OCI-M2 (cell line): ENCODE data around the gene ZFX.
"Not testable (repeated sequence)": the region's sequence is repeated elsewhere in the genome, so short reads cannot be mapped to it uniquely, and the experiment has no call there.

Experiments used
- DNase-seq: peaks from one replicate; lab custom pipeline; 2025; ENCODE audit not compliant: unreplicated experiment; lab: John Stamatoyannopoulos, UW

Gene ZFX

DNA sequence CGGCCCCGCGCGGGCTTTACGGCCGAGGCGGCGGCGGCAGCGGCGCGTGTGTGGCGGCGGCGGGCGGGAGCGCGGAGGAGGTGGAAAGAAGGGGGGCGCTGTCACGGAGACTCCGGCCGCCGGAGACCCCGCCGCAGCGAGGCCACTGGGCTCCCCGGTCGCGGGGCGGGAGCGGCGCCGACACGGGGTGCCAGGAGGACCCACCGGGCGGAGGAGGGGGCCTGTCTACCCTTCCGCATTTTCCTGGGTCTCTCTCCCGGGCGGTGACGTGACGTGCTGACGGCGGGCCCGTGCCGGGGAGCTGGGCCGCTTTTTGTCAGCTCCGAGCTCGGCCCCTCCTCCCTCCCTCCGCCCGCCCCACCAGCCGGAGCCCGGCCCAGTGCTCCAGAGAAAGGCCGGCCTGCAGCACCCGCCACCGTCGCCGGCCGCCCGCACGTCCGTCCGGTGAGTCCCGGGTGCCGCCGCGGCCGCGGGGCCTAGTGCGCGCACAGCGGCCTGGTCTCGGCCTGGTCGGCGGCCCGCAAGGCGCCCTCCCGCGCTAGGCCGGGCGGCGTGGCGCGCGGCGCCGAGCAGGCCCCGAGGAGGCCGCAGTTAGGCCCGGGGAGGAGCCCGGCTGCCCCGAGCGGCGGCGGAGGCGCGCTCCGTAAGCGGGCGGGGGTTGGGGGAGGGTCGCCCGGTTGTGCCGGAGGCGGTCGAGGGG, at the start of gene ZFX:
Gene ZFX (plus strand): TSS at position 379 of the 700 bp plus-strand sequence. CDS start 23,014 bp downstream, outside the sequence.
- no peak for DNase-seq

DNA sequence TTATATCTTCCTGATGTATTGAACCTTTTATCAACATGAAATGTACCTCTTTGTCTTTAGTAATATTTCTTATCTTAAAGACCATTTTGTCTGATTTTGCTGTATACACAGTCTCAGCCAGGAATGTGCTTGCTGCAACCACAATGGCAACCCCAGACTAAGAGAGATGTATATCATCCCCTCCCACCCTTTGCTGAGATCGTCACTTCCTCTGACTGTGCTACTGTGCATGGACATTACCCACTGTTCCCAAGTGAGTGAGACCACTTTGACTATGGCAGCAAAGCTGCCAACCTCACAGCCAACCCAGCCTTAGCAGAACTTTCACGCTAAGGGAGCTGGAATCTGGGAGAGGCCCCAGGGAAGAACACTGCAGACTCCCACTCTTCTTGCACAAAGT, 48.8 kb upstream of the ZFX start:
- DNase-seq = no peak

DNA sequence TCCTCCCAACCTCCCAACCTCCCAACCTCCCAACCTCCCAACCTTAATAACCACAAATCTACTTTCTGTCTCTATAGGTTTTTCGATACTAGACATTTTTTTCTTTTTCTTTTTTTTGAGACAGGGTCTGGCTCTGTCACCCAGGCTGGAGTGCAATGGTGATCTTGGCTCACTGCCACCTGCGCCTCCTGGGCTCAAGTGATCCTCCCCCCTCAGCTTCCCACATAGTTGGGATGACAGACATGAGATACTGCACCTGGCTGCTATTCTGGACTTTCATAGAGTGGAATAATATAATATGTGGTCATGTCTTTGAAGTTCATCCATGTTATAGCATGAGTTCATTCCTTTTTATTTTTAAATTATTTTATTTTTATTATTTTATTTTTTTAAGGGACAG, 39.5 kb upstream of the ZFX start:
- no peak for DNase-seq

DNA sequence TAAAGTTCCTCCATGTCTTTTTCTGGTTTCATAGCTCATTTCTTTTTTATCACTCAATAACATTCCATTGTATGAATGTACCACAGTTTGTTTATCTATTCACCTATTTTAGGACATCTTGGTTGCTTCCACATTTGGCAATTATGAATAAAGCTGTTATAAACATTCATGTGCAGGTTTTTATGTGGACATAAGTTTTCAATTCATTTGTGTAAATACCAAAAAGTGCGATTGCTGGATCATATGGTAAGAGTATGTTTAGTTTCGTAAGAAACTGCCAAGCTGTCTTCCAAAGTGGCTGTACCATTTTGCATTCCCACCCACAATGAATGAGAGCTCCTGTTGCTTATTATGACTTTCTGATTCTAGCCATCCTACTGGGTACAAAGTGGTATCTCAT, 36.3 kb upstream of the ZFX start:
- no peak for DNase-seq

DNA sequence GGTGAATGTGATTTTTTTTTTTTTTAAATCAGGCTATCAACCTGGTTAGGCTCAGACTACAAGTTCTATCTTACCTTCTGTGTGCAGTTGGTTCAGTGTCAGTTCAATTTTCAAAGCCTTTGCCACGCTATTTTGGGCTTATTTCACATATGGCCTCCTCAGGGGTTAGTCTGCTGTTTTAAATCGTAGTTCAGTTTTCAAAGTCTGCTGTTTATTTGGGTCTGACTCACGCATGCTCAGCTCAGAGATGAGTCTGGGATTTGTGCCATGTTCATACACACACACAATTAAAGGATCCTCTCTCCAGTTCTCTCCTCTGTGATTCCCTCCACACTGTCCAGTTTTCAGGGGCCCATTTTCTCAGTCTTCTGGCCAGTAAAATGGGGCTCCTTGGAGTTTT, 32.3 kb upstream of the ZFX start:
- no peak for DNase-seq

DNA sequence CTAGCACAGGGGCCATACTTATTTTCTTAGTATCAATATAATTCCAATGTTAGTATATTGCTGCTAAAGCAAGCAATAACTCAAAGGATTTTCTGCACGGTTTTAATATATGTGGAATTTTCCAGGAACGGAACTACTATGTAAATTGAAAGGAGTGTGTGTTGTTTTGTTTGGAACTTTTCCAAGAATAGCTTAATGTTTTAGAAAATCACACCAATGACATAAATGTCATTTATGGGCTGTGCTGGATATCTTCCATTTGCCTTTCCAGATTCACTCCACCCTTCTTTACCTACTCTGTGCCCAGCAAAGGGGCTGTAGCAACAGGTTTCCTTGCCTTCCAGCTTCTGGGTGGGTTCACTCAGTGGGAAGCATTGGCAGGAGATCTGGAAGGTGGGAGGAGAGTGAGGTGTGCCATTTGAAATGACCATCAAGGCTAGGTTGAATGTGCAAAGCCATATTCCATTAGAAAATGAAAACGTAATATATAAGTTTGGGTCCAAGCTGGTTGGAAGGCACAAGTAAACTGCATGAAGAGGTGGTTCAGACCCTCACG, 25.2 kb upstream of the ZFX start:
- DNase-seq = no peak

DNA sequence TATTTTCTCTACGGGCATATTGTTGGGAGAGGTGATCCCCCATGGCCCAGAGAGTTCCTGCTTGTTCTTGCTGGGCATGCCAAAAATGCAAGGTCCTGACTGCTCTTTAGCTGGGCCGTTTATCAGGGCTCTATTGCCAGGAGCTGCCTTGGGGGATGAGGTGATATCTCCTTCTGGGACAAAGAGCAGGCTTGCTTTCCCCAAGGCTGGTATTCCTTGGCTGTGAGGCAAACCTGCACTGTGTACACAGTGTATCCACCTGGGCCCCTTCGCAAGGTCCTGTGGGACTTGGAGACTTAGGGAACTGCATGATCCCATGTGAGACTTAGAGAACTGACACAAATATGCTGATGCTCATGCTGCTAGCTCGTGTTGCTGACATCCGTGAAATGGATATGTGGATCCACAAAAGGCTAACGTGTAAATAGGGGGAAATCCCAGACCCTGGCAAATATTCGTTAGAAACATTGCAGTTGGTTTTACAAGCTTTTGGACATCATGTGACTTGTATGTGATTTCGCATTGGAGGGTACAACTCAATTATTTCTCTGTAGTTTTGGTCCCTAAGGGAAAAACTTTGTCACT, 24.4 kb upstream of the ZFX start:
- DNase-seq = no peak

DNA sequence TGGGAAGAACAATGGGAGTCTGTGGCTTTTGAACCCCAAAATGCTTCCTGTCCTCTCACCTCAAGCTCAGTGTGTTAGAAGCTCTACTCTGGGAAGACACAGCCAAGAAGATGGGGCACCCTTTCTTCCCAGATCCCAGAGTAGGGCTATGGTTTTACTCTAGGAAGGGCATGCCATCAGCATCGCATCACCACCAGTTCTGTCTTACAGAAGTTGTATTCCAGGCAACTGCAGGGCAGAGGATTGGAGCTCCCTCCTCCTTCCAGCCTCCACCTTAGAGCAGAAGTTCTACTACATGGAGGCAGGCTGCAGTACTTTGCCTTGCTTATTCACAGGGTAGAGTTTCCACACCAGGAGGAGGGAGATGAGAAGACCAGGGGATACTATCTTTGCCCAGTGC, 18.1 kb upstream of the ZFX start:
- no peak for DNase-seq

DNA sequence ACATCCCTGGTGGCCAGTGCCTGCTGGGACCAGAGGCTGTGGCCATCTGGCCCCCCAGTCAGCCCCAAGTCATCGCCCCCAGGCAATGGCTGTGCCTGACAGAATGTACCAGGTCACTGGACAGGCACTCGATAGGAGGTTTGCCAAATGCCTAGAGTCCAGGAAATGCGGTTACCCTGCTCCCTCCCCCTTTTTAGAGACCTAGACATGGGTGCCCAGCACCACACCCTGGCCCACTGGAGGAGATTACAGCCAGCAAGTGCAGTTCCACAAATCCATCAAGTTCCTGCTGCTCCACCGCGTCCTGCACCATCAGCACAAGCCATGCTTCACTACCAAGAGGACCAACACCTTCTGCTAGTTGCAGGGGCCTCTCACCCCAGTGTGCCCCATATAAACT, 16.2 kb upstream of the ZFX start:
- DNase-seq = no peak

DNA sequence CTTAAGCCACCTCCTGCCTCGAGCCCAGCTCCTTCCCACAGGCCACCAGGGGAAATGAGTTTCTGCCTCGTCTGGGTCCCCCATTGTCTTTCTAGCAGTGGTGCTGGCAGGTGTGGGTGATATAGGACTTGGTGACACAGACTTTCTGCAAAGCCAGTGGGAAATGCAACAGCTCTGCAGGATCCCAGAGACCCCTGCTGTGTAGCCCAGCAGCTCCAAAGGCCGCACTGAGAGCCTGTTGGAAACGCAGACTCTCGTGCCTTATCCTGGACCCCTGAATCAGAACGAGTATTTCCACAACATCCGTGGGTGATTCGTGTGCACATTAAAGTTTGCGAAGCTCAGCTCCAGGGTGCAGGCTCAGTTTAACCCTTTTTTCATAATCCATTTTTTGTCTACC, 13.8 kb upstream of the ZFX start:
- not testable (repeated sequence) for DNase-seq

DNA sequence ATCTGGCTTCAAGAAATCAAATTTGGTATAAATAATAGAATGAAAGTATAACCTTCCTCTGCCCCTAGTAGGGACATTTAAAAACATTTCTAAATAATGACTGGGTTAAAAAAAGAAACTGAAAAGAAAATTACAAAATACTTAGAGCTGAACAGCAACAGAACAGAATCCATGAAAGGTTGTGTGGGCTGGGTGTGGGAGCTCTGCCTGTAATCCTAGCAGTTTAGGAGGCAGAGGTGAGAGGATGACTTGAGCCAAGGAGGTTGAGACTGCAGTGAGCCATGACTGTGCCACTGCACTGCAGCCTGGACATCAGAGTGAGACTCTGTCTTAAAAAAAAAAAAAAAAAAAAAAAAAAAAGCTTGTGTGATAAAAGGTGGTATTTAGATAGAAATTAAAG, 12.3 kb upstream of the ZFX start:
- DNase-seq = no peak

DNA sequence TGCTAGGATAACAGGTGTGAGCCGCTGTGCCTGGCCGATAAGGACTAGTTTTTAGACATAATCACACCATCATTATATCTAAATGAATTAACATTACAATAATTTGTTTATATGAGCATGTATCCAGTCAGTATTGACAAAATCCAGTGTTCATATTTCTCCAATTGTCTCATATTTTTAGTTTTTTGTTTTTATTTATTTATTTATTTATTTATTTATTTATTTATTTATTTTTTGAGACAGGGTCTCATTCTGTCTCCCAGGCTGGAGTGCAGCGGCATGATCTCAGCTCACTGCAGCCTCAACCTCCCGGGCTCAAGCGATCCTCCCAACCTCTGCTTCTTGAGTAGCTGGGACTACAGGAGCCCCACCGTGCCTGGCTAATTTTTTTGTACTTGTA, 5.5 kb upstream of the ZFX start:
- not testable (repeated sequence) for DNase-seq

DNA sequence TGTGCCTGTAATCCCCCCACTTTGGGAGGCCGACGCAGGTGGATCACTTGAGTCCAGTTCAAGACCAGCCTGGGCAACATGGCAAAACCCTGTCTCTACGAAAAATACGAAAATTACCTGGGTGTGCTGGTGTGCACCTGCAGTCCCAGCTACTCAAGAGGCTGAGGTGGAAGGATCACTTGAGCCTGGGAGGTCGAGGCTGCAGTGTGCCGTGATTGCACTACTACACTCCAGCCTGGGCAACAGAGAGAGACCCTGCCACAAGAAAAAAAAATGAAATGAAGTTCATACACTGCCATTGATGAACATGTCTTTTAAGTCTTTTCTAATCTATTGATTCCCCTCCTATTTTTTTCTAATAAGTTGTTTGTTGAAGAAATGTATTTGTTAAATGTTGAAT, 5.0 kb upstream of the ZFX start:
- no peak for DNase-seq

DNA sequence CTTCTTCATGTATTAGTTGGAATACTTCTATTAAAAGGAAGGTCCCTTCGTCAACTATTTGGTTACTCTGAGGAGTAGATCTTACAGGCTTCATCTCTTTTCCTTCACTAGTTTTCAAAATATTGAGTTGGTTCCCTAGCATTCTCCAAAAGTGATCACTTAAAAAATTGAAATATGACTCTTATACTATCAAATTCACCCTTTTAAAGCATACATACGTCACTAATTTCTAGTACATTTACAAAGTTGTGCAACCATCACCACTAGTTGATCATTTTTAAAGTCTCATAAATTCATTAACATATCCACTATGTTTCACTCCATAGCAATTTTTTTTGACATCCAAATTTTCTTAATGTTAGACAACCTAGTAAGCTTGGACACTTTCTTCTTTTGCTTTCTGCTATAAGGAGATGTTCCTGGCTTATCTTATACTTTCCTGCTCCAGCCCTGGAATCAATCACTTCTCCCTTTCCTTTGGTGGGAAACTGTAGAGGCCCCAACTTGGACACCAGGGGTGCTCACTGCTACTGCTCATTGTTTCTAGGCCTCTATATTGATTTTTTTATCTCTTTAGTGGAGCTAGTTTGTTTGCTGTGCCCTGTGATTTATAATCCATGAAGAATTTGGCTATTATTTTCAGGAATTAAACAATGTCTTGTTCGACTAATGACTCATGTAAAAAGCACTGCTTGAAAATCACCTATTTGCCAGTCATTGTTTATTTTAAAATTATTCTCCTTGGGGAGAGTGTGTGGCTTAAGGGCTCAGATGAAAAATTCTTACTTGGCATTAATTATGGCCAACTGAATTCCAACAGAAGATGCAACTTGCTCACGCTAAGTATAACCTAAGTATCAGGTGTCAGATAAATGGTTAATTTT, 4.0 kb upstream of the ZFX start:
- no peak for DNase-seq

DNA sequence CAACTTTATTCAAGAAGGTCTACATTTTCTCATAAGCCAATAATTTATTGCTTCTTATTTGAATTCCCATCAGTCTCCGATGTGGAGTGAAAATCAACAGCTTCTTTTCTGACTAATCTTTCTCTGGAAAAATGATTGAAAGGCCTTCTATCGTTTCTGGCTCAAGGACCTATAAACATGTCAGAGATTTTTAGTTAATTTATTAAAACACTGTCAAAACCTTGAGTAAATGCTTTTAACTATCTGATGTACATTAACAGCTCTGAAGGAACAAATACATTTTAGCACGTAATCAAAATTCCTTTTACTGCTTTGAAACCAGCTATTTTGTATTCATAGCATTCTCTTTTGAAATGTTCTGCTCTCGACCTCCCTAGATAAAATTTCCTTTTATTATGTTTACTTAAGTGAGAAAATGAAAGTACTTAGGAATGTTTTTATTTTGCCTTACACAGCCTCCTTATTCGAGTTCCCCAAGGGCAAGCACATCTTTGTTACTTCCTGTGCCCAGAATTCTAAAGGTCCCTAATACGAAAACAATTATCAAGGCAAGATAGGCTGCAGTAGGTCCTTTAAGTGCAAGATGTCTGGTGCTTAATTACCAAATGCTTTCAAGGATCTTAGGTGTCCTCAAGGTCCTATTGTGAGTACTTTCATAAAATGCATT, 3.1 kb upstream of the ZFX start:
- no peak for DNase-seq

DNA sequence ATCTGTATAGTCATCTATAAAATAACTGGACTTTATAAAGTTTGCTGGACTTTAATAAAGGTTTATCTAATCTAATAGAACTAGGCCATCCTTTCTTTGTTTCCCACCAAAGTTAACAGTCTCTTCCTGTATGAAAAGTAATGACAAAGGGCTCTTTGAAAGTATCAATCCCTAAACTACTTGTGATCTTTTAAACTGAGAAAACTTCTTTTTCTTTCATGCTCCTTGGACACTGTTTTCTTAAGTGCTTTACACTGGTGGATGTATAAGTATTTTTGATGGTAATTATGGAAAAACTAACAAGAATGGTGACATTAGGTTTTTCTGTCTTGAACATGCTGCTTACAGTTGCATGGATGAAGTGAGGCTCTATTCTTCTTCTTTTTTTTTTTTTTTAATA, 2.4 kb upstream of the ZFX start:
- no peak for DNase-seq

DNA sequence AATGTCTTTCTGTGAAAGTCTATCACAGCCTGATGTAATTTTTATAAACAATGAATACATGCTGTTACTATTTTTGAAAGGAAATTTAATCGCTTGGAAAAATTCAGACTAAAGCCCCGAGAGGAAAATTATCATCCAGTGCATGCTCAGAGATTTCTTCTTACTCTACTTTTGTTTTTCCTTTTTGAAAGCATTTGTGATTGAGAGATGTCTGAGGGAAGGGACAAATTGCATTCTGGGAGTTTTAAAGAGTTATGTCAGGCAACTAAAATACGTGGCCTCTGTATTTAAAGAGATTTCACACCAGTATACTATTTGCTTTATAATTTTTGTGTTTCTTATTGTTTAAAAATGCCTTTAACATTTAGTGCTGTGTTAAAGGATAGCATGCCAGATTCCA, 1.4 kb upstream of the ZFX start:
- DNase-seq = no peak

DNA sequence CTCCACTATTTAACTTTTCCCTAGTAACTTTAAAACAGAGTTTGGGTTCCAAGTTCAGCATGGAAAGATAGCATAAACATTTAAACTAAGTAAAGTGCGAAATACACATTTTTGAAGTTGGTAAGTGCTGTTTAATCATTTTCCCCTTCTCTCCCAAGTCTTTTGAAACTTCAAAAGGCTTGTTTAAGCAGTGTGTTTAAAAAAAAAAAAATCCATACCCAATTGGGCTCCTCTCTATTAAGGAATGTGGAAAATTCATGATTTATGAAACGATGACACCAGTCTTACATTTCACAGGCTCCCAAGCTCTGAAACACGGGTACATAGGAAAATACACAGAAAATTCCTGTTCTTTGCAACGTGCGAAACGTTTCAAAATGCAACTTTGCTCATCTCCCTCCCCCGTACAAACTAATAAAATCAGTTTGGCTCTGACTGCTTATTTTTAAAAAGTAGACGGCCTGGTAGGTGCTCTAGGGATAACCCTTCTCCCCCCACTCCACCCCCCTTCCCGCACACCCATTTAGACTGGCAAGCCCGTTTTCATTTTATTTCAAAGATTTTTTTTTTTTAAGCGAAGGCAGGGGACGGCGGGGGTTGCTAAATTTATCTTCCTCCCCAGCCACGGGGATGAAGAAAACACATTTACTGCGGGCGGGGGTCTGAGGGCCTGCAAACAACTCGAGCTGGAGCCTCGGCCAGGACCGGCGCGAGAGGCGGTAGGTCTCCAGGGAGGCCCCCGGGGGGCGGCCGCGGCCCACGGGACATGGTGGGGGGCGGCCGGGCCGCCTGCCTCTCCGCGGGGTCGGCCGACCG, 786 bp upstream of the ZFX start:
- DNase-seq = no peak

DNA sequence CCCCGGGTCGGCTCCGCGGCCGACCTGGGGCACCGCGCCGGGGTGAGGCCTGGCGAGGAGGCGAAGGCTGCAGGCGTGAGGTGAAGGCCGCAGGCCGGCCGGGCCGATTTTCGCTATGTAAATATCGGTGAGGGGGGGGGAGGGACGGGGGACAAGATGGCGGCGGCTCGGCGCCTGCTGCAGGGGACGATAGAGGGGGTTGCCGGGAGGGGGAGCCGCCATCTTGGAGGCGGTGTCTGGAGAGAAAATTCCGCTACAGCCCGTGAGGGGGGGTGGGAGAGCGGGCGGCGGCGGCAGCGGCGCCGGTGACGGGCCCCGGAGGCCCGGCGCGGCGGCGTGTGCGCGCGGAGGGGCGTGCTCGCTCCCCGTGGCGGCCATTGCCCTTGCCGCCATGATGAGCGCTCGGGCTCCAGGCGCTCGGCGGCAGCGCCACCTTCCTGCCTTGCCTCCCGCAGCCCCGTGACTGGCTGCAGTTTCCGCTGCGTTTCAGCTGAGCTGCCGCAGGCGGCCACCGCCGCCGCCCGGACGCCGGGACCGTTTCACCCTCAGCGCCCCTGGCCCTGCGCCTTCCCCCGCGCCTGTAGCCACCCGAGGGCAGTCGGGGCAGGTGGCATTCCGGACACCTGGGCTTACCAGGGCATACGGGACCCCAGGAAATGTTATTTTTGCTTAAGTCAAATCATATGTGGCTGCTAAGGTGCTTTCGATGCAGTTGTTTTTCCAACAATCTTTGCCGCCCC, 692 bp downstream of the ZFX start:
- DNase-seq = peak; percentile 29

DNA sequence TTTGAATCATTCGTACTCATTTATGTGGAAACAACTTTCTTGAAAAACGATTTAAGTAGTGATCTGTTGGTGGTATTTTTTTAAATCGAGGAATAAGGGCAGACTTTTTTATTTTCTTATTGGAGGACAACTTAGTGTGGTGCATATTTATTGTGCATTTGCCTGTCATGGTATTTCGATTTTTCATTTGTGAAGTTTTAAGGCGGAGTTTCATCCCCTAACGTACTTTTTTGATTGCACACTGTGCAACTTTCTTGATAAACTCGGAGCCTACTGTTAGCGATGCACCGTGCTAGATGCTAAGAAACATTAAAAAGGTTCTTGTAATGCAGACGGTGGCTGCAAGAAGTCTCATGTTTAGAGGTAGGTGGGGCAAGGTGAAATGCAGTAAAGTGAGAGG, 1.4 kb downstream of the ZFX start:
- DNase-seq = no peak
